Daoy (cell line): ENCODE measurements around the gene UBE2B. TPM values are rescaled to one million over a fixed set of nuclear protein-coding genes. Genes with fewer than 3 reads are reported as not detected.
"Not testable (repeated sequence)": the region's sequence is repeated elsewhere in the genome, so short reads cannot be mapped to it uniquely, and the experiment has no call there.

Experiments used
- DNase-seq: peaks from one replicate; pipeline ENCODE4 v3.0.0-alpha.2; 2015; ENCODE audit warnings: low read depth
- total RNA-seq: library from RNA; depleted of rRNA; stranded (reverse); fragments of >200 nt; shearing (Covaris generic); gene quantifications from 2 replicates; pipeline ENCODE4 v1.2.3, GENCODE V29; 2014

The UBE2B gene
- total RNA-seq, 1 experiment from 2014 or later = 21.6 TPM

DNA sequence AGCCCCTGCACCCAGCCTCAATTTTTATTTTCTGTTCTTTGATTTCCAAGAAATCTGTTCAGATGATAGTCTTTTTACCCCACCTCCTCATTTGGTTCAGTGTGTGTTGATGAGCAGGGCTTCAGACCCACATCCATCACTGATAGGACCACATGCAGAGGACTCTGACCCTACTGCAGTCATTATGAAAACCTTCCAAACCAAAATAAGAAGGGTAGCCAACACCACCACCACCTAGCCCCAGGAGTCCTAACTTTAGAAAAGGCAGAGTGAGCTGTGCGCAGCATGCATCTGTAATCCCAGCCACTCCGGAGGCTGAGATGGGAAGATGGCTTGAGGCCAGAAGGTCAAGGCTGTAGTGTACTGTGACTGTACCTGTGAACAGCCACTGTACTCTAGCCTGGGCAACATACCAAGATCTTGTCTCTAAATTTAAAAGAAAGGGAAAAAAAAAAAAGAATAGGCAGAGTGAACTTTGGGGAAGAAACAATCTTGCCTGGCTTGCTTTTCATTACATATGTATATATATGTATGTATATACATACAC is 27.3 kb downstream of the UBE2B start:
- DNase-seq = no peak

DNA sequence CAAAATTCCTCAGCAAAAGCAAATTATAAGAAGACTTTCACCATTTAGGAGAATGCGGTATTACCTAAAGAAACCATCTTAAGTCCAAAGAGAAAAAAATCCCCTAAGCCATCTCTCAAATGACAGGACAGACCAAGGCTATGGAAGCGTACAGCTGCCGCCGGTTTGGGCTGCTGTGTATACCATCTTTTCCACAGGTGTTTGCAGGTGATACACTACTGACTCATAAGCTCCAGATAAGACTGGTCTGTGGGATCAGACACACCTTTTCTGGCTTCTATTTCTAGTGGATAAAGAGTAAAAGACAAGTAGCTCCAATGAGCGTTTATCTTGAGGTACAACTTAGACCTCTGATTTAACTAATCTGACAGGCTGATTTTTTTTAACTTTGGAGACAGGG is 32.6 kb downstream of the UBE2B start:
- DNase-seq = no peak

DNA sequence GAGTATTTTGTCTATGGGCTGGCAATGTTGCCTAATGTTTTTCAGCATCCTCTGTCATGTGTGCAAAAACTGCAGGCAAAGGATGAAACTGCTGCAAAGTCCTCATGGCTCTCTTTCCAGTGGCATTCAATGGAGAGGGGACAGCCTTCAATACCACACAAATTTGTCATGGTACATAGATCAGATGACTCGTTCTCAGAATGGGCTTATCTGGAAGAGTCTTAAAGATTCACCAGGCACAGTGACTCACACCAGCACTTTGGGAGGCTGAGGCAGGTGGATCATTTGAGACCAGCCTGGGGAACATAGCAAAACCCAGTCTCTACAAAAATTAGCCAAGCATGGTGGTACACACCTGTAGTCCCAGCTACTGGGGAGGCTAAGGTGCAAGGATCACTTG is 35.0 kb downstream of the UBE2B start:
- DNase-seq = no peak

DNA sequence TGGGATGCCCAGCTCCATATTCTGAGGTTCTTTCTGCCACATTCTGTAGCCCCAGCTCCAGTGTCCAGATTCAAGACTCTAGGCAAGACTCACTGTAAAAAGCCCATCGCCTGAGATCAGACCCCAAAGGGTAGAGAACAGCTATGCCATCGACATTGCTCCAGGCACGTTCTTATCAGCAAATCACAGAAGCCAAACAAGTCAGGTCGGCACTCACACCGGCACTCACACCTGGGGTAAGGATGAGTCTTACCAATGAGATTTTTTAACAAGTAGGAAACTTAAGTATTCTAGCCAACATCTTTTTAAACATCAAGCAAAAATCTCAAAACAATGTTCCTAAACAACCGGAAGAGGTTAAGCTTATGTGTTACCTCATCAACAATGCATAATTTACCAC is 38.0 kb downstream of the UBE2B start:
- no peak for DNase-seq

DNA sequence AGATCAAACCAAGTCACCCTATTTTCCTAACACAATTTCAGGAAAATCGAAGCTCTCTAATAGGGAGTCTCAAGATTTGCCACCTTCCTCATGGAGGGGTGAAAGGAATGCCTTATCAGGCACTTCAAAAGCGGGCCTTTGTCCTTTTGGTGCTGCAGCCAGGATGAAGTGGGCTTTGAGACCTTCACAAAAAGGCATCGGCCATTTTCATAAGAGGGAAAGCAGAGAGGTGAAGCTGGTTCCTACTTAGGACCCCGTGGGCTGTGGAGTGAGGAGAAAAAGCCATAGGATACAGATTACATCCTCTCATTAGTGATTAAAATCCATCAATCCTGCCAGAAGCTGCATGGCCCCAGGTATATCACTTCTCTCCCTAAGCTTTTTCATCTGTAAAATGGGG is 39.5 kb downstream of the UBE2B start:
- no peak for DNase-seq

DNA sequence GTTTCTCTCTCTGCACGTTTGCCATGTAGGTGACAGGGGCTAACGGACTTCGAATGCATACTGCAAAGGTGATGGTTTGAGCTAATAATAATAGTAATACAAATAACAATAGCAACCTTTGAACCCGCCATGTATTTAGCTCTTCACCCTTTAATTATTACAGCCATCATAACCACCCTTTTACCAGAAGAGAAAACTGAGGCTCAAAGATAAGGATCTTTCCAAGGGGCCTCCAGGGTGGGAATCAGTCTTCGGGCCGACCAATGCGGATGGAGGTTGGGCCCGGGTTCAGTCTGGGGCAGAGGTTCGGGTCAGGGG is 39.8 kb downstream of the UBE2B start:
- DNase-seq = no peak

DNA sequence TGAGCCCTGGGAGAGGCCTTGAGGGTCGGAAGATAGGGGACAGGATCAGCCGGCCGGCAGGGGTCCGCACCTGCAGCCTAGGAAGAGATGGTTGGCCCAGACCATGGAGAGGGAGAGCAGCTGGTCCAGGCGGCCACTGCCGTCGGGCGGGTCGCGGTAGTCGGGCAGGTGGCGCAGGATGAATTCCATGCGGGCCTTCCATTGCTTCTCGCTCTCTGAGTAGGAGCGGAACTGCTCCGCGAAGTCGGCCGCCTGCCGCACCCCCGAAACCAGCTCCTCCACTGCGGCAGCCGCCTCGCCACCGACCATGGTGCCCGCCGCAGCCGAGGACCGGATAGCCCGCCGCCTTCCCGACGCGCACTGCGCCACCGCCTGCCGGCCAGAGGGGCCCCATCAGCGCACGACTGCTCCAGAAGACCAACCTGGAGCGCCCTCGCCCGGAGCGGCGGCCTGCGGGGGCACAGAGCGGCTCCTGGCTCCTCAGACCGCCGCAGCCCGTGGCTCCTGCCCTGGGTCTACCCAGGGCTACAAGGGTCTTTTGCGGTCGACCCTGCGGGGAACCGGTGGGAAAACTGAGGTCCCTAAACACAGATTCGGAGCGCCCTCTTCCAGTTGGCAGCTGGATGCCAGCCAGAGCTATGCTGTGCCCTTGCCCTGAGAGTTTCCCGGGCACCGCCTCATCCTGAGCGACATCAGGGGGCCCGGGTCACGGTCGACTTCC is 40.3 kb downstream of the UBE2B start, which contains the start of gene CDKN2AIPNL:
Gene CDKN2AIPNL, minus strand, starts transcription at position 336 of the 721 bp plus-strand sequence. Its CDS starts 27 bp downstream, at position 309.
- peak; percentile 95 for DNase-seq

DNA sequence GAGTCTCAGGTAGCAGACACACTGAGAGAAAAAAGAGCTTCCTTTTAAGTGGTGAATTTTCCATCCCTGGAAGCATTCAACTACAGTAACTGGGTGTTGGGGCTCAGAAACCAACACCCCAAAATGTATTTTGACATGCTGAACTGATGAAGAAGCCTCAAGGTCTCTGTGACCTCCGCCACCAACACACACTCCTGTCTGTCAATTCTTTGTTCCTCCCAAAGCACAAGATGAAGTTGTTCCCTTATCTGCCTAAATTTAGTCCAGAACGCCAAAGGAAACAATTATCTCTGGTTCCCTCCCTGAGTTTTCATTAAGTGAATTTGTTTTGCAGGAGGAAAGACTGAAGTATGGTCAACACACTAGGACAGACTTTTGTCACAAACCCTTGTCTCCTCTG is 41.7 kb downstream of the UBE2B start:
- DNase-seq = no peak

DNA sequence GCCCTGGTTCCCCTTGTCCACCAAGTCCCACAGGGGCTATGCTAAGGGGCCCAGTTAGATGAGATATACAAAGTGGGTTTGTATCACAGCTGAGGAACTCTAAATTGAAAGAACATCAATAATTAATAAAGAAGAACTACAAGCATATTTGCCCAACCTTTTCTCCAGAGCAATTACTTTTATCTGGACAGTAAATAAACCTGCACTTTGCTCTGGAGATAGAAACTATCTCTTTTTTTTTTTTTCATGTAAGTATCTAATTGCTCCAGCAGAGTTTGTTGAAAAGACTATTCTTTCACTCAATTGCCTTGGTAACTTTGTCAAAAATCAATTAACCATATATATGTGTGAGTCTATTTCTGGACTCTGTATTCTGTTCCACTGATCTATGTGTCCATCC is 46.3 kb downstream of the UBE2B start:
- DNase-seq = no peak

DNA sequence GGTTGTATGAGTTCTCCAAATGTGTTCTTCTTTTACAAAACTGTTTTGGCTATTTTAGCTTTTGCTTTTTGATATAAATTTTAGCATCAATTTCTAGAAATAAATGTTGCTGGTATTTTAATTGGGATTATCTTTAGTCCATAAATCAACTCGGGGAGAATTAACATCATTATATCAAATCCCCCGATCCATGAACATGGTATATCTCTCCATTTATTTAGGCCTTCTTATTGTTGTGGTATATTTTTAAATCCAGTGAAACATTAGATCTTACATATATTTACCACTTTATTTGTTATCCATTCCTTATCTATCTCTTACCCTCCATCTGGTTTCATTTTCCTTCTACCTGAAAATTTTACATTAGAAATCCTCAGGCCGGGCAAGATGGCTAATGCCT is 47.6 kb downstream of the UBE2B start:
- no peak for DNase-seq

DNA sequence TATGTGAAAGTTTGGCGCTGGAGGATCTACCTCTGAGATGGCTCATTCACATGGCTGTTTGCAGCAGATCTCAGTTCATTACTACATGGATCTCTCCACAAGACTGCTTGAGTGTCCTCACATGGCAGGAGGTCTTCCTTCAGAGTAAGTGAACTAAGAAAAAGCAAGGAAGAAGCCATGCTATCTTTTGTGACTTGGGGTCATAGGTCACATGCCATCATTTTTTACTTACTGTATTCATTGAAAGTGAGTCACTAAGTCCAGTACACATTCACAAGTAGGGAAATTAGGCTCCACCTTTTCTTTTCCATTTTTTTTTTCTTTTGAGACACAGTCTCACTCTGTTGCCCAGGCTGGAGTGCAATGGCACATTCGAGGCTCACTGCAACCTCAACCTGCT is 49.0 kb downstream of the UBE2B start:
- DNase-seq = no peak

DNA sequence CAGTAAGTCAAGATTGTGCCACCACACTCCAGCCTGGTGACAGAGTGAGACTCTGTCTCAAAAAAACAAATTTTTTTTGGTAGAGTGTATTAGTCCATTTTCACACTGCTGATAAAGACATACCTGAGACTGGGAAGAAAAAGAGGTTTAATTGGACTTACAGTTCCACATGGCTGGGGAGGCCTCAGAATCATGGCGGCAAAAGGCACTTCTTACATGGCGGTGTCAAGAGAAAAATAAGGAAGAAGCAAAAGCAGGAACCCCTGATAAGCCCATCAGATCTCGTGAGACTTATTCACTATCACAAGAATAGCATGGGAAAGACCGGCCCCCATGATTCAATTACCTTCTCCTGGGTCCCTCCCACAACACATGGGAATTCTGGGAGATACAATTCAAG is 49.7 kb downstream of the UBE2B start:
- not testable (repeated sequence) for DNase-seq

DNA sequence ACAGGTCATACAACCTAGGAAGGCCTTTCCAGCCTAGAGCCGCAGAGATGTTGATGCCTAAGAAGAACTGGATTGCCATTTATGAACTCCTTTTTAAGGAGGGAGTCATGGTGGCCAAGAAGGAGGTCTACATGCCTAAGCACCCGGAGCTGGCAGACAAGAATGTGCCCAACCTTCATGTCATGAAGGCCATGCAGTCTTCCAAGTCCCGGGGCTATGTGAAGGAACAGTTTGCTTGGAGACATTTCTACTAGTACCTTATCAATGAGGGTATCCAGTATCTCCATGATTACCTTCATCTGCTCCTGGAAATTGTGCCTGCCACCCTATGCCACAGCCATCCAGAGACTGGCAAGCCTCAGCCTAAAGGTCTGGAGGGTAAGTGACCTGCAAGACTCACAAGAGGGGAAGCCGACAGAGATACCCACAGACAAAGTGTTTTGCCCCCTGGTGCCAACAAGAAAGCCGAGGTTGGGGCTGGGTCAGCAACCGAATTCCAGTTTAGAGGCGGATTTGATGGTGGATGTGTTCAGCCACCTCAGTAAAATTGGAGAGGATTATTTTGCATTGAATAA is 51.5 kb downstream of the UBE2B start:
- DNase-seq = no peak

DNA sequence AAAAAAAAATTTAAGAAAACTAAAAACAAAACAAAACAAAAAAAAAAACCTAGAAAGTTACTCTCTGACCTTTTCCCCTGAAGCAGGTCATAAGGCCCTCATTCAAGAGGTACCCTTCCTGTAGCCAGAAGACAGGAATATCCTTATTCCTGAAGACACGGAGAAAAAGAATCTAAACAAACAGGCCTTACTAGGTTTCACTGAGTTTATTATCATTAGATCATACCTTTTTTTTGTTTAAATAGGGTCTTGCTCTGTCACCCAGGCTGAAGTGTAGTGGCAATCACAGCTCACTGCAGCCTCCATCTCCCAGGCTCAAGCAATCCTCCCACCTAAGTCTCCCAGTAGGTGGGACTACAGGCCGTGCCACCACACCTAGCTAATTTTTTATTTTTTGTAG is 52.0 kb downstream of the UBE2B start:
- DNase-seq = no peak

DNA sequence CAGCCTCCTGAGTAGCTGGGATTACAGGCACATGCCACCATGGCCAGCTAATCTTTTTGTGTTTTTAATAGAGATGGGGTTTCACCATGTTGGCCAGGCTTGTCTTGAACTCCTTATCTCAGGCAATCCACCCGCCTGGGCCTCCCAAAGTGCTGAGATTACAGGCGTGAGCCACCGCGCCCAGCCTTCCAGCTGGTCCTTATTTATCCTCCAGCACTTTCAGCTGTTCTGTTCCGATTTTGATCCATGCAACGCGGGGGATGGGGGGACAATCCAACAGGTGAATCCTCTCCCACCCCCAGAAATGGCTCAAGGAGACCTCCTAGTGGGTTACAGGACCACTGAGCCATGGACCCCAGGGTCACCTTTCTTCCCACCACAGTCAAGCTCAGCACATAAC is 55.0 kb downstream of the UBE2B start:
- DNase-seq = no peak

DNA sequence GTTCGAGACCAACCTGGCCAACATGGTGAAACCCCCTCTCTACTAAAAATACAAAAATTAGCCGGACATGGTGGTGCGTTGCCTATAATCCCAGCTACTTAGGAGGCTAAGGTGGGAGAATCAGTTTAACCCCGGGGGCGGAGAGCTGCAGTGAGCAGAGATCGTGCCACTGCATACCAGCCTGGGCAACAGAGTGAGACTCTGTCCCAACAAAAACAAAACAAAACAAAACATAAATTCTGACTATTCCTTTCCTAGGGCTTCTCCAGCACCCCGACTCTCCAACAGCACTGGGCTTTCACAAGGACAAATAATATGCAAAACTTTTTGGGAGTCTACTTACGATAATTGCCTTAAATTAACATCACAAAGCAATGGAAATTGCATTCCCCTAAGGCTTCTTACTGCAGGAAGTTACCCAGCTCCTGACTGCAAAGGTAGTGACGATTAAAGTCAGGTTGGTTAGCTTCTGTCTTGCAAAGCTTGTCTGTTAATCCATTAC is 56.2 kb downstream of the UBE2B start:
- no peak for DNase-seq

DNA sequence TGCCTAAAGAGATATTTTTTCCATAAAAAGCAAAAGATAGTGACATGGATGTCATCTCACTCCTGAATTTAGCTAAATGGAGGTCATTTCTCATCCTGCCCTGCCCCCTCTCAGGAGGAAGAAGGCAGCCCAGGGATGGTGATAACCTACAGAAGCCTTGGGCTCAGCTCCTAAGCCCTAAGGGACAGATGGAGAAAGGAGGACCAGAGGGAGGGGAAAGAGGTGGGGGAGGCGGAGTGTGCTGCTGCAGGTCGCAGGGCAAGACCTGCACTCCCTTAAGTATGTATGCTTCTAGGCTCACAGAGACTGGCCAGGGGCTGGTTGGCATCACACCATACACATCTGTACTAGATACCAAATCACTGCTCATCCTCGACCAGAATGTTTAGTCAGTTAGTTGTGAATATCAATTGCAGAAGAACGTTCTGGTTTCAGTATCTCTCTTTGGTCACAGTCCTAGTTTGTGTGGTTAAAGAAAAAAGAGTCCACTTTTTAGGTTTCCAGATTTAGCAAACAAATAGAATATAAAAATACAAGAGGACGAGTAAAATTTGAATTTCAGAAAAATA is 58.7 kb downstream of the UBE2B start:
- DNase-seq = no peak

DNA sequence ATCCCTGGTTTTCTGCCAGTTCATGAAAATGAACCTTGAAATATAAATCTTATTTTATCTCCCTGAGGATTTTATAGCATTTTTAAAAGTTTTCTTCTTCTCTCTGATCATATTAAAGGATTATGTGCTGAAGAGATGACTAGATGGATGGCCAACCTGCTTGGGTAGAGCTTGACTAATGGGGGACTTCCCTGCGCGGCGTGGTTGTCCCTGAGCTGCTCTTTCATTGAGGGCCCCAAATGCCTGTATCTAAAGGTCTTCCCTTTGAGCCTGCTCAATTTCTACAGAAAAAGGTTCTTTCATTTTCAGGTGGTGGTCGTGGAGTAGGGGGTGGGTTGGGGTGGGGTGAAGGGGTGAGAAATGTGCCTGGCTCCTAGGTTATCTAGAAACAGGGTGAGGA is 60.8 kb downstream of the UBE2B start:
- DNase-seq = no peak

DNA sequence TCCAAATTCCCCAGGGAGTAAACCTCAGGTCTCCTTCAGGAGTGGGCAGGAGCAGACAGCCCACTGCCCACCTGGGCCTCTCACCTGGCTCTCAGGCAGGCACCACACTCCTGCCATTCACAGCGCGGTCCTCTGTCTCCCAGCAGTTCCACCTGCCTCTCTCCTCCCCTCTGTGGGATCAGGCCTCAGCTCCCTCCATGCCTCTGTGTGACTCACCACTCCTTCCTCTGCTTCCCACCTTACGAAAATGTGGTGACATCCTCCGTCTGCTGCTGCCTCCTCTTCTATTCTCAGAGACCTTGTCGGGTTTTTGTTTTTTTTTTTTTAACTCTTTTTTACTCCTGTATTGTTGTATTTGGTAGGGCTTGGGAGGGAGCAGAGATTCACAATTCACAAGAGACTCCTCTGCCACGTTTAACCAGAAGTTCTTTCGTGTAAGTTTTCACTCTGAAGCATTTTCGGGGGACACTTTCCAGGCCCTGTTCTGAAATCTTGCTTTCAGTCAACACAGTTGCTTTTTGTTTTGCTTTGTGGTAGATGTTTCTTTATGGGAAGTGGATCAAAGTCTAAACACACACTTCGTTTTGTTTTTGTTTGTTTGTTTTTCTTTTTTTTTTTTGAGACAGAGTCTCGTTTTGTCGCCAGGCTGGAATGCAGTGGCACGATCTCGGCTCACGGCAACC is 61.4 kb downstream of the UBE2B start:
- DNase-seq = peak; percentile 65

DNA sequence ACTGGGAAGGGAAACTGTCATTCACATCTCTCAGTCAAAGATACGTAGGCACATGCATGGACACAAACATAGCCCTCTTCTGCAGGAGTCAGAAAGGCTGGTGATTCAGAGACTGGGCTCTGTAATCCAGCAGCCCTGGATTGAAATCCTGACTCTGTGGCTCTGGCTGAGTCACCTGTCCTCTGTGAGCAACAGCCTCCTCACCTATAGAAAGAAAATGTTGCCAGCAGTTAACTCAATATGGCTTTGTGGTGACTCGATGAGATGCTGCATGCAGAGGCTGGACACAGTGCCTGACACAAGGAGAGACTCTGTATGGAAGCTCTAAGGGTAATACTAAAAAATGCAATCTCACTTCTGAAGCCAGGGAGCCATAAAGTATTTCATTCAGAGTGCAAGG is 64.2 kb downstream of the UBE2B start:
- DNase-seq = peak; percentile 70

DNA sequence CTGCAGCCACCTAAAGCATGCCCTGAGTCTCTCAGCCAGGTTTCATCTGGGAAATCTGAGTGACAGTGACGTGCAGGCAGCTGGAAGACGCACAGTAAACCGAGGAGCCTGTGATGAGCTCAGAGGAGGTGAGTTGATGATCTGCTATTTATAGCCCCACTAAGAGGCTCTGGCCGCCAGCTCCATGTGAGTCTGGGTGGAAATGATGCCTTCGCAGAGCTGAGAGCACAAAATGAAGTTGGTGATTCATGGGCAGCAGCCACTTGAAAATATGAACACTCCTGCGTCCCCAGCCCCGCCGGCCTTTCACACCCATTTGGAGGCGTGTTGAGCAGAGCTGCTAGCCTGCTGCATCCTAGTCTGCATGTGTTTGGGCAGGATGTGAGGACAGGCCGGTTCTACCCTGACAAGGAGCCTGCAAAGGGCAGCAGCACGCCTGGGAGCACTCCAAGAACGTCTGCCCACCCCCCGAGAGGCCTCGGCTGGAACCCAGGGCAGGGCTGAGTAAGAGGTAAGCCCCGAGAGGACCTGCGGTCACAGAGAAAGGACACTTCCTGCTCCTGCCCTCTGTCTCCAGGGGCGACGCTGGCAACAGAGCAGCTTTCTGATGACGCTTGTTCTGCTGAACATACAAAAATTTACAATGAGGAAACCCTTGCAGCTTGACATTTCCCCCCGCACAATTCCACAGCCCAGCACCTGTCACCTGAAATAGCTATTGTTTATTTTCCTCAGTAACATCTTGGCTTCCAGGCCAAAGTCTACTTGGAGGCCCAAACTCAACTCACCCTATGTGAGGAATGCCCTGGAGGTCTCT is 65.4 kb downstream of the UBE2B start:
- DNase-seq = peak; percentile 92
